Smooth muscle cell (in vitro differentiated cells): ENCODE results near the gene PHTF1. TPM values are rescaled to one million over a fixed set of nuclear protein-coding genes. Genes with fewer than 3 reads are reported as not detected.

Experiments used
- DNase-seq: peaks from one replicate; lab custom pipeline; 2025; ENCODE audit not compliant: unreplicated experiment; lab: John Stamatoyannopoulos, UW
- H2AFZ ChIP-seq: fragments of 200-600 bp; sonication (generic); 2 replicates; pipeline ENCODE4 v1.6.0; 2016; ENCODE audit warnings: antibody characterized with exemption, low read depth, mild to moderate bottlenecking
- H3F3A ChIP-seq: fragments of 200-600 bp; sonication (generic); 2 replicates; pipeline ENCODE4 v1.6.0; 2017; ENCODE audit warnings: antibody characterized with exemption, low read depth
- H3K27ac ChIP-seq: fragments of 200-600 bp; sonication (generic); 2 replicates; pipeline ENCODE4 v1.5.1; 2016; ENCODE audit warnings: low read depth, mild to moderate bottlenecking
- H3K27me3 ChIP-seq: fragments of 200-600 bp; sonication (generic); 2 replicates; pipeline ENCODE4 v1.6.1; 2016; ENCODE audit warnings: low read depth, mild to moderate bottlenecking
- H3K36me3 ChIP-seq: fragments of 200-600 bp; sonication (generic); 2 replicates; pipeline ENCODE4 v1.5.1; 2016; ENCODE audit warnings: low read depth
- H3K4me1 ChIP-seq: fragments of 200-600 bp; sonication (generic); 2 replicates; pipeline ENCODE4 v1.5.1; 2016; ENCODE audit warnings: low read depth
- H3K4me2 ChIP-seq: fragments of 200-600 bp; sonication (generic); 2 replicates; pipeline ENCODE4 v1.6.0; 2016; ENCODE audit warnings: mild to moderate bottlenecking
- H3K4me3 ChIP-seq: fragments of 200-600 bp; sonication (generic); 2 replicates; pipeline ENCODE4 v1.5.1; 2016; ENCODE audit warnings: mild to moderate bottlenecking
- H3K79me2 ChIP-seq: fragments of 200-600 bp; sonication (generic); 2 replicates; pipeline ENCODE4 v1.6.0; 2016; ENCODE audit warnings: low read depth, mild to moderate bottlenecking
- H3K9ac ChIP-seq: fragments of 200-600 bp; sonication (generic); 2 replicates; pipeline ENCODE4 v1.6.0; 2016; ENCODE audit warnings: low read depth
- H3K9me3 ChIP-seq: fragments of 200-600 bp; sonication (generic); replicated peaks from 2 replicates; pipeline ENCODE4 v1.5.1; 2016; ENCODE audit warnings: low read depth
- H4K20me1 ChIP-seq: fragments of 200-600 bp; sonication (generic); 2 replicates; pipeline ENCODE4 v1.6.0; 2016; ENCODE audit warnings: low read depth
- CTCF ChIP-seq: fragments of 200-600 bp; sonication (generic); IDR thresholded peaks from 2 replicates; pipeline ENCODE4 v1.5.1; 2017; ENCODE audit warnings: borderline replicate concordance, mild to moderate bottlenecking, antibody characterized with exemption; ENCODE audit not compliant: insufficient read depth, poor library complexity, severe bottlenecking
- WGBS: methylation state at CpG from one replicate; pipeline ENCODE4 v1.1.7; 2016; ENCODE audit warnings: low lambda C conversion rate; 5-methylcytosine and 5-hydroxymethylcytosine counted together
- polyA plus RNA-seq: library from polyadenylated mRNA; unstranded; fragments of >200 nt; fragmentation: Nextera tagmentation; extraction: Ambion mirVana; gene quantifications from 2 replicates; pipeline ENCODE4 v1.2.1, GENCODE V29; 2016
- total RNA-seq: library from RNA; depleted of rRNA; stranded (reverse); fragments of >200 nt; gene quantifications from 2 replicates; pipeline ENCODE4 v1.2.3, GENCODE V29; 2014

Gene PHTF1
- total and polyA plus RNA-seq, 2 experiments from 2014 or later, result 23.9 to 25.4 TPM

- H3K4me2 ChIP-seq, result no peak overlapping the region
- no peak for DNase-seq
- no peaks in the 10 kb centered on the region for H4K20me1 ChIP-seq
- H3K27me3 ChIP-seq, result no peaks in the 10 kb centered on the region
- H3K36me3 ChIP-seq, result no peaks in the 10 kb centered on the region
- no peaks in the 10 kb centered on the region for H3F3A ChIP-seq
- no peak for TF ChIP-seq CTCF
- no peak overlapping the region for H3K4me3 ChIP-seq
- H3K79me2 ChIP-seq, result no peaks in the 10 kb centered on the region
- H2AFZ ChIP-seq, result no peak overlapping the region
- H3K9ac ChIP-seq, result no peak overlapping the region
- H3K4me1 ChIP-seq, result no peaks in the 10 kb centered on the region
- no peak overlapping the region for H3K27ac ChIP-seq
- no peaks in the 10 kb centered on the region for H3K9me3 ChIP-seq
- WGBS, result 88% methylated on average over 3 of the region's 3 CpGs
Measured at GRCh38 chr1:113660088-113660487, 99.2 kb downstream of the PHTF1 start.

- 85% methylated on average over 4 of the region's 4 CpGs for WGBS
- Histone ChIP-seq H4K20me1 (no peaks in the 10 kb centered on the region), H3K27ac (no peak overlapping the region), H3F3A (no peaks in the 10 kb centered on the region), H3K9me3 (no peaks in the 10 kb centered on the region), H3K27me3 (no peaks in the 10 kb centered on the region), H3K4me1 (no peaks in the 10 kb centered on the region), H3K79me2 (no peaks in the 10 kb centered on the region), H3K36me3 (peaks cover 3% of the 10 kb centered on the region), H3K4me3 (no peak overlapping the region), H2AFZ (no peak overlapping the region), H3K4me2 (no peak overlapping the region), H3K9ac (no peak overlapping the region)
- no peak for TF ChIP-seq CTCF
- no peak for DNase-seq
Measured at GRCh38 chr1:113659556-113659955, 99.7 kb downstream of the PHTF1 start.

GRCh38 chr1:113659035-113659434 lies 100.3 kb downstream of the PHTF1 start:
- Histone ChIP-seq H3K79me2 (no peaks in the 10 kb centered on the region), H2AFZ (no peak overlapping the region), H3K4me1 (no peaks in the 10 kb centered on the region), H3K9ac (no peak overlapping the region), H3K9me3 (no peaks in the 10 kb centered on the region), H3F3A (no peaks in the 10 kb centered on the region), H3K36me3 (peaks cover 4% of the 10 kb centered on the region), H3K4me2 (no peak overlapping the region), H3K4me3 (no peak overlapping the region), H3K27me3 (no peaks in the 10 kb centered on the region), H4K20me1 (no peaks in the 10 kb centered on the region), H3K27ac (no peak overlapping the region)
- WGBS, result 87% methylated on average over 9 of the region's 9 CpGs
- TF ChIP-seq CTCF, result no peak
- no peak for DNase-seq

- H4K20me1 ChIP-seq, result no peaks in the 10 kb centered on the region
- peaks cover 6% of the 10 kb centered on the region for H3K36me3 ChIP-seq
- DNase-seq, result no peak
- 93% methylated on average over 3 of the region's 3 CpGs for WGBS
- H3K9me3 ChIP-seq, result no peaks in the 10 kb centered on the region
- H3K4me3 ChIP-seq, result no peak overlapping the region
- no peak overlapping the region for H2AFZ ChIP-seq
- no peak for TF ChIP-seq CTCF
- H3K27ac ChIP-seq, result no peak overlapping the region
- H3K4me1 ChIP-seq, result no peaks in the 10 kb centered on the region
- no peak overlapping the region for H3K9ac ChIP-seq
- H3K4me2 ChIP-seq, result no peak overlapping the region
- no peaks in the 10 kb centered on the region for H3F3A ChIP-seq
- H3K27me3 ChIP-seq, result no peaks in the 10 kb centered on the region
- H3K79me2 ChIP-seq, result no peaks in the 10 kb centered on the region
Measured at GRCh38 chr1:113657556-113658063, 101.7 kb downstream of the PHTF1 start.
